Rectal smooth muscle tissue (tissue), 1 donor: ENCODE measurements around the gene CNBP.
"Not testable (repeated sequence)": the region's sequence is repeated elsewhere in the genome, so short reads cannot be mapped to it uniquely, and the experiment has no call there.

Experiments
- H3K27ac ChIP-seq: one replicate; pipeline ENCODE4 v1.7.0; 2013; ENCODE audit warnings: low read depth, low read length, inconsistent platforms
- H3K27me3 ChIP-seq: one replicate; pipeline ENCODE4 v1.7.0; 2013; ENCODE audit warnings: low read length; ENCODE audit not compliant: control insufficient read depth, insufficient read depth
- H3K36me3 ChIP-seq: one replicate; pipeline ENCODE4 v1.7.0; 2013; ENCODE audit warnings: low read length; ENCODE audit not compliant: control insufficient read depth, insufficient read depth
- H3K4me1 ChIP-seq: one replicate; pipeline ENCODE4 v1.7.0; 2013; ENCODE audit warnings: low read length; ENCODE audit not compliant: control insufficient read depth, insufficient read depth
- H3K4me3 ChIP-seq: one replicate; pipeline ENCODE4 v1.7.0; 2013; ENCODE audit warnings: low read length
- H3K9ac ChIP-seq: one replicate; pipeline ENCODE4 v1.7.0; 2013; ENCODE audit warnings: low read length

Gene CNBP

GRCh38 chr3:129205109-129205832, 21.6 kb upstream of the CNBP start:
- H3K4me1 ChIP-seq: peaks cover 7% of the 10 kb centered on the region
- no peak overlapping the region for H3K4me3 ChIP-seq
- H3K36me3 ChIP-seq: no peaks in the 10 kb centered on the region
- H3K9ac ChIP-seq: no peak overlapping the region
- no peaks in the 10 kb centered on the region for H3K27me3 ChIP-seq
- H3K27ac ChIP-seq: no peak overlapping the region

GRCh38 chr3:129204473-129204872, 20.8 kb upstream of the CNBP start:
- H3K36me3 ChIP-seq: no peaks in the 10 kb centered on the region
- no peaks in the 10 kb centered on the region for H3K27me3 ChIP-seq
- no peak overlapping the region for H3K9ac ChIP-seq
- H3K27ac ChIP-seq: no peak overlapping the region
- peaks cover 7% of the 10 kb centered on the region for H3K4me1 ChIP-seq
- no peak overlapping the region for H3K4me3 ChIP-seq

GRCh38 chr3:129199366-129199765, 15.7 kb upstream of the CNBP start:
- Histone ChIP-seq H3K4me3 (no peak overlapping the region), H3K27me3 (no peaks in the 10 kb centered on the region), H3K27ac (no peak overlapping the region), H3K4me1 (peaks cover 17% of the 10 kb centered on the region), H3K36me3 (no peaks in the 10 kb centered on the region), H3K9ac (no peak overlapping the region)

- no peak overlapping the region for H3K4me3 ChIP-seq
- H3K4me1 ChIP-seq: peaks cover 17% of the 10 kb centered on the region
- H3K9ac ChIP-seq: no peak overlapping the region
- no peaks in the 10 kb centered on the region for H3K36me3 ChIP-seq
- H3K27ac ChIP-seq: peak overlapping the region; percentile 68
- no peaks in the 10 kb centered on the region for H3K27me3 ChIP-seq
These were observed 13.6 kb upstream of the CNBP start for GRCh38 chr3:129197321-129197720.

- H3K27ac ChIP-seq: peak overlapping the region; percentile 68
- no peak overlapping the region for H3K9ac ChIP-seq
- no peaks in the 10 kb centered on the region for H3K36me3 ChIP-seq
- H3K4me3 ChIP-seq: no peak overlapping the region
- peaks cover 17% of the 10 kb centered on the region for H3K4me1 ChIP-seq
- H3K27me3 ChIP-seq: no peaks in the 10 kb centered on the region
These were observed 12.9 kb upstream of the CNBP start for GRCh38 chr3:129196601-129197000.

DNA sequence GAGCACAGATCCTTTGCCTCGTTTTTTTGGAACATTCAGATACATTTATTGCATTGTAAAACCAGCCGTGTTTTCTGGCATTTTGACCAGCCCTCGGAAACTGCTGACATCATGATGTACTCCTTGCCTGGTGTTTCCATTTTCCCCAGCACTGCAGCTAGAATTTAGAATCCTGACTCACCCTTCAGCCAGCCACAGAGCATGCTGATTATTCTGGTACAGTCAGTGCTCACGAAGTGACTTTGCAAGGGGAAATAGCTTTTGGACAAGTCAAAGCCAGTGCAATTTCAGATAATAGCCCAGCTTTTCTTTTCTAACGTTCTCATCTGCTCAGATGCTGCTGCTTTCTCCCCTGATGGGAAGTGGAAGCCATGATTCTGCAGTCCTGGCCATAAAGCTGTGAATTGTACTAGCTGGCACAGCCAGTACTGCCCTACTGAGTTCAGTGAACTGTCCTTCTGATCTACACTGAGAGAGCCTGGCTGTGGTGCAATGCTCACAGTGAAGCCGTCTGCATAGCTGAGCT, 12.1 kb upstream of the CNBP start:
- H3K27ac ChIP-seq: peak overlapping the region; percentile 68
- no peak overlapping the region for H3K9ac ChIP-seq
- peaks cover 17% of the 10 kb centered on the region for H3K4me1 ChIP-seq
- H3K27me3 ChIP-seq: no peaks in the 10 kb centered on the region
- no peaks in the 10 kb centered on the region for H3K36me3 ChIP-seq
- H3K4me3 ChIP-seq: peak overlapping the region; percentile 3

- H3K27ac ChIP-seq, H3K9ac ChIP-seq, H3K4me3 ChIP-seq, H3K36me3 ChIP-seq, H3K27me3 ChIP-seq, H3K4me1 ChIP-seq: not testable (repeated sequence)
These were observed 6.1 kb upstream of the CNBP start for GRCh38 chr3:129189793-129190192.

DNA sequence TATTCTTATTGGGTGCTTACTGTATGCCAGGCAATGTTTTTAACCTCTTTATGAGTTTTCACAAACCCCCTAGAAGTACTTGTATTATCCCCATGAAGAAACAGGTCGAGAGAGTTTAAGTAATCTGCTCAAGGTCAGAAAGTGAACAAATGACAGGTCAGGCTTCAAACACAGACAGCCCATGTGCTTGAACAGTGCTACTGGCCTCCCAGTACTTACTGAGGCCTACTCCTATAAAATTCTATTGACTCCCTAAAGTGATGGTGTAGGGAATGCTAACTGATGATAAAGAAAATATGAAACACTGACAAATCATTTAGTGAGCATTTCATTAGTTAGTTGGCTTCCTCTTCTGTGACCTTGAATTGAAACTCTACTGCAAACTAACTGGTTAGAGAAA, 4.2 kb upstream of the CNBP start:
- H3K27me3 ChIP-seq: no peaks in the 10 kb centered on the region
- no peak overlapping the region for H3K27ac ChIP-seq
- no peaks in the 10 kb centered on the region for H3K4me1 ChIP-seq
- H3K4me3 ChIP-seq: no peak overlapping the region
- H3K9ac ChIP-seq: no peak overlapping the region
- no peaks in the 10 kb centered on the region for H3K36me3 ChIP-seq

DNA sequence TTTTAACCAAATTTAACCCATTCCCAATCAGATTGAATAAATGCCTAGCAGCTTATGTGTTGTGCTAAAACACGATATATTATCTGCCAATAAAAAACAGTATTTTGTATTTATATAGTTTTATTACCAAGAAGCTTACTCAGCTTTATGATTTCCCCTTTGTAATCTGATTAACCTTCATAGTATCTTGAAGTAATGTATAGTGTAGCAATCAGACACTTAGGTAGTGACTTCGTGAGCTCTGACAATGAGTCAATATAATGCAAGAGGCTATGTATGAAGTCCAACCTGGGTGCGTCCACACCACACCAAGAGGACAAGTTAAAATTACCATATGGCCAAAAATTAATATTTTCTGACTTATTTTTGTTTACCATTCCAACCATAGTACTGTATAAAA, 2.1 kb upstream of the CNBP start:
- no peak overlapping the region for H3K4me3 ChIP-seq
- peaks cover 8% of the 10 kb centered on the region for H3K4me1 ChIP-seq
- no peak overlapping the region for H3K27ac ChIP-seq
- no peaks in the 10 kb centered on the region for H3K27me3 ChIP-seq
- H3K9ac ChIP-seq: no peak overlapping the region
- H3K36me3 ChIP-seq: peaks cover 2% of the 10 kb centered on the region

- H3K4me3 ChIP-seq, H3K27me3 ChIP-seq, H3K36me3 ChIP-seq, H3K9ac ChIP-seq: not testable (repeated sequence)
- Histone ChIP-seq H3K27ac (peak overlapping the region; percentile 99), H3K4me1 (peaks cover 12% of the 10 kb centered on the region)
These were observed 1.3 kb upstream of the CNBP start for GRCh38 chr3:129184784-129185542.

GRCh38 chr3:129184396-129184657, 631 bp upstream of the CNBP start:
- Histone ChIP-seq H3K9ac (peak overlapping the region; percentile 100), H3K4me3 (peak overlapping the region; percentile 96), H3K4me1 (peaks cover 17% of the 10 kb centered on the region), H3K27ac (peak overlapping the region; percentile 99), H3K36me3 (peaks cover 2% of the 10 kb centered on the region), H3K27me3 (no peaks in the 10 kb centered on the region)

DNA sequence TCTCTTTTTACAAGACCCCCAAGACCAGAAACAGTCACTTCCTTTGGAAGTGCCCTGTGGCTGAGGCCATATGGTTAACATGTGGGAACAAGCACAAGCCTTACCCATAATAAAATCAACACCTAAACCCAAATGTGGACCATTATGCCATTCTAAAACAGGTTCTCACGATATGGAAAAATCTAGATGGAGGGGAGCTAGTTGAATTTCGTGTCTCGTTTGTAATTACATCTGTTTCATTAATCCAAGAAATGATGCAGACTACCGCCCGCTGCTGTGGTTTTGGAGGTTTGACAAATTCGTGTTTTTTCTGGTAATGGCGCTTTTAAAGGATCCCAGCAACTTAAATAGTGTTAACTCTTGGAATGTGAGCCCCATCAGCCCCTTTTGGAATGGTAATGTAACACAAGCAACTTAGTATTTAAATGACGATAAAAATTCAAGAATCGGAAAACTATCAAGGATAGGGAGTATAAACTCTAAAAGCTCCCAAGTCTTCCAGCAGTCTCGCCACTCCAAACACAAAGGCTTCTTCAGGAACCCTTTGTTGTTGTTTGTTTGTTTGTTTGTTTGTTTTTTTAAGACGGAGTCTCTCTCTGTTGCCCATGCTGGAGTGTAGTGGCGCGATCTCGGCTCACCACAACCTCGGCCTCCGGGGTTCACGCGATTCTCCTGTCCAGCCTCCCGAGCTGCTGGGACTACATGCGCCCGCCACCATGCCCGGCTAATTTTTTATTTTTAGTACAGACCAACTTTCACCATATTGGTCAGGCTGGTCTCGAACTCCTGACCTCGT, 1.1 kb downstream of the CNBP start:
- Histone ChIP-seq H3K4me1 (peaks cover 20% of the 10 kb centered on the region), H3K9ac (peak overlapping the region; percentile 98), H3K36me3 (peaks cover 2% of the 10 kb centered on the region), H3K4me3 (peak overlapping the region; percentile 92), H3K27ac (peak overlapping the region; percentile 99), H3K27me3 (no peaks in the 10 kb centered on the region)
